IMR-90 (cell line): ENCODE results near the gene GALR2. TPM values are rescaled to one million over a fixed set of nuclear protein-coding genes. Genes with fewer than 3 reads are reported as not detected.

Source experiments
- ATAC-seq: fragments of 200-7000 bp; cut with Tn5 transposase; 2 replicates; pipeline ENCODE4 v1.9.1; 2020; ENCODE audit warnings: low read depth, mild to moderate bottlenecking, moderate library complexity
- BruUV-seq: library from RNA; stranded (reverse); fragments of 400-500 nt; replicated peaks from 2 replicates; lab custom pipeline; 2021; lab: Mats Ljungman, UMichigan
- CTCF ChIA-PET: fragments of 300-600 bp; formaldehyde crosslinking; extraction: SDS; loops from one replicate; lab custom pipeline; 2021; ENCODE audit warnings: antibody characterized with exemption; lab: Yijun Ruan, JAX
- POLR2A ChIA-PET: fragments of 300-600 bp; sonication (Branson Sonifier 250); formaldehyde crosslinking; loops from one replicate; lab custom pipeline; 2022; ENCODE audit warnings: antibody characterized with exemption; ENCODE audit not compliant: unreplicated experiment; lab: Charles Lee
- DNase-seq: peaks from one replicate; pipeline ENCODE4 v3.0.0; 2013
- H2AFZ ChIP-seq: replicated peaks from 2 replicates; pipeline ENCODE3; 2013; ENCODE audit warnings: low read length, mild to moderate bottlenecking; ENCODE audit not compliant: poor library complexity
- H2AK5ac ChIP-seq: 2 replicates; pipeline ENCODE4 v1.6.1; 2013; ENCODE audit warnings: low read depth, low read length, inconsistent platforms
- H2AK9ac ChIP-seq: replicated peaks from 2 replicates; pipeline ENCODE3; 2013; ENCODE audit warnings: mild to moderate bottlenecking, low read depth, low read length, moderate library complexity; ENCODE audit not compliant: poor library complexity
- H2BK120ac ChIP-seq: 2 replicates; pipeline ENCODE4 v1.6.1; 2013; ENCODE audit warnings: low read depth, low read length, inconsistent platforms
- H2BK15ac ChIP-seq: 3 replicates; pipeline ENCODE4 v1.6.1; 2013; ENCODE audit warnings: low read depth, low read length, inconsistent platforms
- H2BK20ac ChIP-seq: 2 replicates; pipeline ENCODE4 v1.6.1; 2013; ENCODE audit warnings: low read depth, mild to moderate bottlenecking, inconsistent platforms, low read length, moderate library complexity
- H2BK5ac ChIP-seq: 2 replicates; pipeline ENCODE4 v1.6.1; 2013; ENCODE audit warnings: mild to moderate bottlenecking, low read depth, low read length, inconsistent platforms; ENCODE audit not compliant: poor library complexity, severe bottlenecking
- H3K14ac ChIP-seq: replicated peaks from 2 replicates; pipeline ENCODE4 v1.6.1; 2013; ENCODE audit warnings: low read depth, low read length, inconsistent platforms
- H3K18ac ChIP-seq: 2 replicates; pipeline ENCODE4 v1.6.1; 2013; ENCODE audit warnings: low read depth, low read length, control low read depth
- H3K23ac ChIP-seq: 2 replicates; pipeline ENCODE4 v1.6.1; 2013; ENCODE audit warnings: low read depth, low read length, inconsistent platforms
- H3K27ac ChIP-seq: 2 replicates; pipeline ENCODE4 v1.5.1; 2013; ENCODE audit warnings: mild to moderate bottlenecking, control low read depth, low read length; ENCODE audit not compliant: insufficient read depth
- H3K27me3 ChIP-seq: 2 replicates; pipeline ENCODE4 v1.6.1; 2013; ENCODE audit warnings: low read length; ENCODE audit not compliant: control insufficient read depth, insufficient read depth
- H3K36me3 ChIP-seq: 2 replicates; pipeline ENCODE4 v1.6.1; 2013; ENCODE audit warnings: low read length, mixed read lengths; ENCODE audit not compliant: control insufficient read depth, insufficient read depth
- H3K4ac ChIP-seq: 2 replicates; pipeline ENCODE4 v1.6.1; 2013; ENCODE audit warnings: low read depth, low read length, inconsistent platforms
- H3K4me1 ChIP-seq: 2 replicates; pipeline ENCODE4 v1.6.1; 2013; ENCODE audit warnings: low read length, mixed read lengths; ENCODE audit not compliant: control insufficient read depth, insufficient read depth
- H3K4me2 ChIP-seq: 2 replicates; pipeline ENCODE4 v1.6.1; 2013; ENCODE audit warnings: low read depth, mild to moderate bottlenecking, control low read depth, low read length, moderate library complexity
- H3K4me3 ChIP-seq: 2 replicates; pipeline ENCODE4 v1.5.1; 2013; ENCODE audit warnings: low read depth, mild to moderate bottlenecking, control low read depth, low read length, moderate library complexity; ENCODE audit not compliant: insufficient read depth
- H3K56ac ChIP-seq: 2 replicates; pipeline ENCODE4 v1.6.1; 2013; ENCODE audit warnings: low read length, inconsistent platforms; ENCODE audit not compliant: insufficient read depth; ENCODE audit errors: extremely low read depth
- H3K79me1 ChIP-seq, 2 experiments: 2 replicates each; pipeline ENCODE4 v1.6.1; 2013; ENCODE audit warnings: low read length in 2 of 2, inconsistent platforms in 1 of 2, low read depth in 1 of 2
- H3K9ac ChIP-seq: 2 replicates; pipeline ENCODE4 v1.6.1; 2013; ENCODE audit warnings: low read depth, low read length, control low read depth
- H3K9me1 ChIP-seq: 2 replicates; pipeline ENCODE4 v1.6.1; 2013; ENCODE audit warnings: low read length, inconsistent platforms; ENCODE audit not compliant: insufficient read depth
- H3K9me3 ChIP-seq: 2 replicates; pipeline ENCODE4 v1.6.1; 2013; ENCODE audit warnings: low read length; ENCODE audit not compliant: control insufficient read depth, insufficient read depth
- H4K20me1 ChIP-seq: 2 replicates; pipeline ENCODE4 v1.6.1; 2013; ENCODE audit warnings: low read length, inconsistent platforms; ENCODE audit not compliant: insufficient read depth
- H4K5ac ChIP-seq: 2 replicates; pipeline ENCODE4 v1.6.1; 2013; ENCODE audit warnings: mild to moderate bottlenecking, low read depth, low read length, control low read depth
- H4K8ac ChIP-seq, 2 experiments: 2 replicates each; pipeline ENCODE4 v1.6.1; 2013; ENCODE audit warnings: low read depth in 2 of 2, low read length in 2 of 2, control low read depth in 1 of 2, inconsistent platforms in 1 of 2
- H4K91ac ChIP-seq: 2 replicates; pipeline ENCODE4 v1.6.1; 2013; ENCODE audit warnings: low read depth, low read length, inconsistent platforms; ENCODE audit not compliant: insufficient read depth
- MAZ ChIP-seq: IDR thresholded peaks from 2 replicates; pipeline ENCODE4 v1.6.1; 2012; ENCODE audit warnings: low read depth, mild to moderate bottlenecking, low read length, improper control_type of control experiment, moderate library complexity, borderline replicate concordance
- MXI1 ChIP-seq: IDR thresholded peaks from 2 replicates; pipeline ENCODE4 v1.6.1; 2012; ENCODE audit warnings: low read depth, mild to moderate bottlenecking, low read length, moderate library complexity, borderline replicate concordance
- NFE2L2 ChIP-seq: fragments of 150-350 bp; IDR thresholded peaks from 2 replicates; pipeline ENCODE4 v1.6.1; 2016; ENCODE audit warnings: low read depth, mild to moderate bottlenecking, low read length
- RCOR1 ChIP-seq: IDR thresholded peaks from 2 replicates; pipeline ENCODE4 v1.6.1; 2012; ENCODE audit warnings: mild to moderate bottlenecking, low read length, improper control_type of control experiment; ENCODE audit not compliant: insufficient replicate concordance
- RFX5 ChIP-seq: IDR thresholded peaks from 2 replicates; pipeline ENCODE4 v1.8.0; 2012; ENCODE audit warnings: low read depth, mild to moderate bottlenecking, low read length, moderate library complexity
- WGBS, 2 experiments: methylation state at CpG; one replicate each; pipeline versions ENCODE4 v1.1.5 to v1.1.7; 2013; ENCODE audit warnings: missing lambda C conversion rate in 2 of 2; ENCODE audit not compliant: insufficient read length in 1 of 2; ENCODE audit errors: extremely low coverage in 2 of 2; 5-methylcytosine and 5-hydroxymethylcytosine counted together
- dilution Hi-C: fragments of 300-500 bp; cut with HindIII; formaldehyde crosslinking; loops from one replicate; pipeline ENCODE4 v1.14.3; 2018; ENCODE audit warnings: low sequenced_read_pairs; ENCODE audit not compliant: unreplicated experiment
- in situ Hi-C: fragments of 300-500 bp; cut with MboI; formaldehyde crosslinking; loops from 3 replicates; pipeline ENCODE4 v1.14.3; 2019; ENCODE audit warnings: low sequenced_read_pairs, inconsistent platforms, mixed read lengths
- intact Hi-C: fragments of 100-400 bp; cut with micrococcal nuclease; formaldehyde crosslinking; loops from 2 replicates; pipeline ENCODE4 v1.10.0; 2022
- polyA plus RNA-seq, 3 experiments: library from polyadenylated mRNA; depleted of rRNA; stranded (reverse); fragments of >200 nt; gene quantifications; 2 replicates each; pipeline ENCODE4 v1.2.3, GENCODE V29; 2012; ENCODE audit warnings: low replicate concordance in 1 of 3
- total RNA-seq: library from RNA; depleted of rRNA; stranded (reverse); fragments of >200 nt; gene quantifications from 2 replicates; pipeline ENCODE4 v1.2.3, GENCODE V29; 2012
- TF ChIP-seq, protein P1 (sequence below): conservative IDR thresholded peaks from 2 replicates; pipeline ENCODE4 v1.5.1; 2012; ENCODE audit warnings: mild to moderate bottlenecking, low read depth, low read length, improper control_type of control experiment
- TF ChIP-seq, protein P2 (sequence below): fragments of 150-350 bp; IDR thresholded peaks from 2 replicates; pipeline ENCODE4 v1.6.1; 2016; ENCODE audit warnings: low read depth, mild to moderate bottlenecking, low read length, moderate library complexity, borderline replicate concordance
- TF ChIP-seq, protein P3 (sequence below): fragments of 150-350 bp; IDR thresholded peaks from 2 replicates; pipeline ENCODE4 v1.6.1; 2017; ENCODE audit warnings: mild to moderate bottlenecking, antibody characterized with exemption, low read length, low read depth

Gene GALR2
- total and polyA plus RNA-seq, 2 of the 4 experiments (the other 2 are of a cell fraction): 0.07 TPM; not detected in 1

DNA sequence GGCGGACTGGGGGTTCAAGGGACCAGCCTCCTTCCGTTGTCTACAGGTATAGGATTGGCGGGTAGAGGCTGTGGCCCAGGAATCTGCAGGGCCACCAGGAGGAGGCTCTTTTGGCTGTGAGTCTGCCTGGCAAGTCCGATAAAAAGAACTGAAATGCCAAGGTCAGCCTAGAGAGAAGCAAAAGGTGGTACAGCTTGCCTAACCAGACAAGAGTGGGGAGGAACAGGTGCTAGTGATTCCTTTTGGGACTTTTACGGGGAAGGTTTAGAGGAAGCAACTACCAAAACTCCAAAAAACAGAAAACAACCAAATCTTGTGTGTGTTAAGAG, 41.8 kb upstream of the GALR2 start:
- in situ Hi-C loops: no loop called here
- Histone ChIP-seq H2BK20ac (no peak overlapping the region), H4K5ac (no peak overlapping the region), H3K18ac (no peak overlapping the region), H4K91ac (no peak overlapping the region), H2AK5ac (no peak overlapping the region), H3K4me1 (peaks cover 2% of the 10 kb centered on the region; the same call in 1 of the 2 replicates), H2BK5ac (no peak overlapping the region), H3K9me1 (no peaks in the 10 kb centered on the region; the same call in 1 of the 2 replicates), H3K9me3 (no peaks in the 10 kb centered on the region), H3K14ac (no peak overlapping the region), H4K8ac (no peak overlapping the region), H2BK120ac (no peak overlapping the region), H3K27me3 (no peaks in the 10 kb centered on the region), H2AK9ac (no peak overlapping the region), H3K36me3 (0 out of 2 replicates have a peak, but pooled peaks cover 2% of the 10 kb centered on the region), H2AFZ (no peak overlapping the region), H3K4ac (no peak overlapping the region), H3K9ac (no peak overlapping the region), H3K27ac (no peak overlapping the region), H2BK15ac (no peak overlapping the region), H4K20me1 (no peaks in the 10 kb centered on the region), H3K4me3 (no peak overlapping the region), H3K4me2 (no peak overlapping the region), H3K23ac (no peak overlapping the region), H3K79me1 (no peaks in the 10 kb centered on the region), H3K56ac (no peak overlapping the region)
- dilution Hi-C loops: no loop called here
- DNase-seq: no peak
- TF ChIP-seq MAZ (no peak), MXI1 (no peak), RFX5 (no peak), NFE2L2 (no peak), RCOR1 (no peak)
- TF ChIP-seq, protein P1, sequence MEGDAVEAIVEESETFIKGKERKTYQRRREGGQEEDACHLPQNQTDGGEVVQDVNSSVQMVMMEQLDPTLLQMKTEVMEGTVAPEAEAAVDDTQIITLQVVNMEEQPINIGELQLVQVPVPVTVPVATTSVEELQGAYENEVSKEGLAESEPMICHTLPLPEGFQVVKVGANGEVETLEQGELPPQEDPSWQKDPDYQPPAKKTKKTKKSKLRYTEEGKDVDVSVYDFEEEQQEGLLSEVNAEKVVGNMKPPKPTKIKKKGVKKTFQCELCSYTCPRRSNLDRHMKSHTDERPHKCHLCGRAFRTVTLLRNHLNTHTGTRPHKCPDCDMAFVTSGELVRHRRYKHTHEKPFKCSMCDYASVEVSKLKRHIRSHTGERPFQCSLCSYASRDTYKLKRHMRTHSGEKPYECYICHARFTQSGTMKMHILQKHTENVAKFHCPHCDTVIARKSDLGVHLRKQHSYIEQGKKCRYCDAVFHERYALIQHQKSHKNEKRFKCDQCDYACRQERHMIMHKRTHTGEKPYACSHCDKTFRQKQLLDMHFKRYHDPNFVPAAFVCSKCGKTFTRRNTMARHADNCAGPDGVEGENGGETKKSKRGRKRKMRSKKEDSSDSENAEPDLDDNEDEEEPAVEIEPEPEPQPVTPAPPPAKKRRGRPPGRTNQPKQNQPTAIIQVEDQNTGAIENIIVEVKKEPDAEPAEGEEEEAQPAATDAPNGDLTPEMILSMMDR: no peak
- TF ChIP-seq, protein P2, sequence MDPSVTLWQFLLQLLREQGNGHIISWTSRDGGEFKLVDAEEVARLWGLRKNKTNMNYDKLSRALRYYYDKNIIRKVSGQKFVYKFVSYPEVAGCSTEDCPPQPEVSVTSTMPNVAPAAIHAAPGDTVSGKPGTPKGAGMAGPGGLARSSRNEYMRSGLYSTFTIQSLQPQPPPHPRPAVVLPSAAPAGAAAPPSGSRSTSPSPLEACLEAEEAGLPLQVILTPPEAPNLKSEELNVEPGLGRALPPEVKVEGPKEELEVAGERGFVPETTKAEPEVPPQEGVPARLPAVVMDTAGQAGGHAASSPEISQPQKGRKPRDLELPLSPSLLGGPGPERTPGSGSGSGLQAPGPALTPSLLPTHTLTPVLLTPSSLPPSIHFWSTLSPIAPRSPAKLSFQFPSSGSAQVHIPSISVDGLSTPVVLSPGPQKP: no peak
- TF ChIP-seq, protein P3, sequence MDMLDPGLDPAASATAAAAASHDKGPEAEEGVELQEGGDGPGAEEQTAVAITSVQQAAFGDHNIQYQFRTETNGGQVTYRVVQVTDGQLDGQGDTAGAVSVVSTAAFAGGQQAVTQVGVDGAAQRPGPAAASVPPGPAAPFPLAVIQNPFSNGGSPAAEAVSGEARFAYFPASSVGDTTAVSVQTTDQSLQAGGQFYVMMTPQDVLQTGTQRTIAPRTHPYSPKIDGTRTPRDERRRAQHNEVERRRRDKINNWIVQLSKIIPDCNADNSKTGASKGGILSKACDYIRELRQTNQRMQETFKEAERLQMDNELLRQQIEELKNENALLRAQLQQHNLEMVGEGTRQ: no peak
- no TSS peak for BruUV-seq
- intact Hi-C loops: no loop called here
- no peak for ATAC-seq
- no CpG with 5 or more reads among the region's 5 CpGs for WGBS, 2 experiments
- ChIA-PET POLR2A (no interaction called here), CTCF (no interaction called here)
